Measurements from ENCODE around the gene OCEL1. TPM values are rescaled to one million over a fixed set of nuclear protein-coding genes. Genes with fewer than 3 reads are reported as not detected.

Gene OCEL1
- total and polyA plus RNA-seq, 2 of the 13 experiments (the other 11 are each of a cell fraction or from before 2014, with no cell fraction given): 10.6 to 17.2 TPM

GRCh38 chr19:17248011-17248776 lies 22.2 kb downstream of the OCEL1 start (continued):
- TF ChIP-seq ATF2 (CRISPR knock-in tag; IDR thresholded peaks at IDR 0.05) (peak; percentile 80), ZNF510 (CRISPR knock-in tag; IDR thresholded peaks at IDR 0.05; ENCODE audit: low read depth) (0 out of 2 replicates have a peak, but pooled peaks have one; percentile 52), KLF6 (CRISPR knock-in tag; IDR thresholded peaks at IDR 0.05) (peak; percentile 50; the same call in 1 of the 2 replicates), IRX3 (CRISPR knock-in tag; IDR thresholded peaks at IDR 0.05; ENCODE audit: borderline replicate concordance, low read depth) (peak; percentile 47; the same call in 1 of the 2 replicates), ZNF451 (CRISPR knock-in tag; IDR thresholded peaks at IDR 0.05) (0 out of 2 replicates have a peak, but pooled peaks have one; percentile 43), ZNF552 (CRISPR knock-in tag; IDR thresholded peaks at IDR 0.05; ENCODE audit: borderline replicate concordance) (0 out of 2 replicates have a peak, but pooled peaks have one; percentile 56), ZNF569 (CRISPR knock-in tag; IDR thresholded peaks at IDR 0.05; ENCODE audit: borderline replicate concordance) (no peak), ZNF777 (CRISPR knock-in tag; IDR thresholded peaks at IDR 0.05) (no peak), PCBP1 (IDR thresholded peaks at IDR 0.05; ENCODE audit: borderline replicate concordance, low read depth, low read length) (0 out of 2 replicates have a peak, but pooled peaks have one; percentile 84), ZBTB14 (CRISPR knock-in tag; IDR thresholded peaks at IDR 0.05) (peak; percentile 50; the same call in 1 of the 2 replicates), ZMYM3 (CRISPR knock-in tag; IDR thresholded peaks at IDR 0.05) (peak; percentile 95), RCOR2 (CRISPR knock-in tag; IDR thresholded peaks at IDR 0.05) (peak; percentile 72; the same call in 1 of the 2 replicates), ETV5 (CRISPR knock-in tag; IDR thresholded peaks at IDR 0.05; ENCODE audit: borderline replicate concordance) (0 out of 2 replicates have a peak, but pooled peaks have one; percentile 26), SOX5 (CRISPR knock-in tag; IDR thresholded peaks at IDR 0.05; ENCODE audit: borderline replicate concordance) (peak; percentile 74), TOE1 (CRISPR knock-in tag; IDR thresholded peaks at IDR 0.05) (0 out of 2 replicates have a peak, but pooled peaks have one; percentile 55), ZNF713 (CRISPR knock-in tag; IDR thresholded peaks at IDR 0.05) (no peak), DDIT3 (CRISPR knock-in tag; IDR thresholded peaks at IDR 0.05) (no peak)
- TF ChIP-seq, protein P1, sequence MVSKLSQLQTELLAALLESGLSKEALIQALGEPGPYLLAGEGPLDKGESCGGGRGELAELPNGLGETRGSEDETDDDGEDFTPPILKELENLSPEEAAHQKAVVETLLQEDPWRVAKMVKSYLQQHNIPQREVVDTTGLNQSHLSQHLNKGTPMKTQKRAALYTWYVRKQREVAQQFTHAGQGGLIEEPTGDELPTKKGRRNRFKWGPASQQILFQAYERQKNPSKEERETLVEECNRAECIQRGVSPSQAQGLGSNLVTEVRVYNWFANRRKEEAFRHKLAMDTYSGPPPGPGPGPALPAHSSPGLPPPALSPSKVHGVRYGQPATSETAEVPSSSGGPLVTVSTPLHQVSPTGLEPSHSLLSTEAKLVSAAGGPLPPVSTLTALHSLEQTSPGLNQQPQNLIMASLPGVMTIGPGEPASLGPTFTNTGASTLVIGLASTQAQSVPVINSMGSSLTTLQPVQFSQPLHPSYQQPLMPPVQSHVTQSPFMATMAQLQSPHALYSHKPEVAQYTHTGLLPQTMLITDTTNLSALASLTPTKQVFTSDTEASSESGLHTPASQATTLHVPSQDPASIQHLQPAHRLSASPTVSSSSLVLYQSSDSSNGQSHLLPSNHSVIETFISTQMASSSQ (IDR thresholded peaks at IDR 0.05; ENCODE audit: low read depth): peak; percentile 86
- TF ChIP-seq, protein P1 (CRISPR knock-in tag; IDR thresholded peaks at IDR 0.05; ENCODE audit: borderline replicate concordance): peak; percentile 97
- TF ChIP-seq, protein P2, sequence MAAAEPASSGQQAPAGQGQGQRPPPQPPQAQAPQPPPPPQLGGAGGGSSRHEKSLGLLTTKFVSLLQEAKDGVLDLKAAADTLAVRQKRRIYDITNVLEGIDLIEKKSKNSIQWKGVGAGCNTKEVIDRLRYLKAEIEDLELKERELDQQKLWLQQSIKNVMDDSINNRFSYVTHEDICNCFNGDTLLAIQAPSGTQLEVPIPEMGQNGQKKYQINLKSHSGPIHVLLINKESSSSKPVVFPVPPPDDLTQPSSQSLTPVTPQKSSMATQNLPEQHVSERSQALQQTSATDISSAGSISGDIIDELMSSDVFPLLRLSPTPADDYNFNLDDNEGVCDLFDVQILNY (CRISPR knock-in tag; conservative IDR thresholded peaks at IDR 0.05): no peak

Measured in HepG2 (cell line).